ENCODE results near the gene QSOX1. TPM values are rescaled to one million over a fixed set of nuclear protein-coding genes. Genes with fewer than 3 reads are reported as not detected.

The QSOX1 gene
- total RNA-seq, 2 donors from 2014 or later = 82.4 to 168 TPM

- ATAC-seq (ENCODE audit: insufficient number of reproducible peaks, low FRiP score, low read depth) (no peak), DNase-seq (ENCODE audit: low spot score) (no peak)
- Histone ChIP-seq H3K4me3 (no peak overlapping the region), H3K27me3 (replicated peaks; ENCODE audit: insufficient read depth) (no peaks in the 10 kb centered on the region), H3K36me3 (peaks cover 6% of the 10 kb centered on the region), H3K4me1 (ENCODE audit: control insufficient read depth in 1 of 2, low read depth in 2 of 2) (no peaks in the 10 kb centered on the region), H3K27ac (no peak overlapping the region), H3K9me3 (no peaks in the 10 kb centered on the region)
- TF ChIP-seq, protein P1, sequence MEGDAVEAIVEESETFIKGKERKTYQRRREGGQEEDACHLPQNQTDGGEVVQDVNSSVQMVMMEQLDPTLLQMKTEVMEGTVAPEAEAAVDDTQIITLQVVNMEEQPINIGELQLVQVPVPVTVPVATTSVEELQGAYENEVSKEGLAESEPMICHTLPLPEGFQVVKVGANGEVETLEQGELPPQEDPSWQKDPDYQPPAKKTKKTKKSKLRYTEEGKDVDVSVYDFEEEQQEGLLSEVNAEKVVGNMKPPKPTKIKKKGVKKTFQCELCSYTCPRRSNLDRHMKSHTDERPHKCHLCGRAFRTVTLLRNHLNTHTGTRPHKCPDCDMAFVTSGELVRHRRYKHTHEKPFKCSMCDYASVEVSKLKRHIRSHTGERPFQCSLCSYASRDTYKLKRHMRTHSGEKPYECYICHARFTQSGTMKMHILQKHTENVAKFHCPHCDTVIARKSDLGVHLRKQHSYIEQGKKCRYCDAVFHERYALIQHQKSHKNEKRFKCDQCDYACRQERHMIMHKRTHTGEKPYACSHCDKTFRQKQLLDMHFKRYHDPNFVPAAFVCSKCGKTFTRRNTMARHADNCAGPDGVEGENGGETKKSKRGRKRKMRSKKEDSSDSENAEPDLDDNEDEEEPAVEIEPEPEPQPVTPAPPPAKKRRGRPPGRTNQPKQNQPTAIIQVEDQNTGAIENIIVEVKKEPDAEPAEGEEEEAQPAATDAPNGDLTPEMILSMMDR (IDR thresholded peaks at IDR 0.05) = no peak
These were observed 37.5 kb upstream of the QSOX1 start for GRCh38 chr1:180116964-180117763.

DNA sequence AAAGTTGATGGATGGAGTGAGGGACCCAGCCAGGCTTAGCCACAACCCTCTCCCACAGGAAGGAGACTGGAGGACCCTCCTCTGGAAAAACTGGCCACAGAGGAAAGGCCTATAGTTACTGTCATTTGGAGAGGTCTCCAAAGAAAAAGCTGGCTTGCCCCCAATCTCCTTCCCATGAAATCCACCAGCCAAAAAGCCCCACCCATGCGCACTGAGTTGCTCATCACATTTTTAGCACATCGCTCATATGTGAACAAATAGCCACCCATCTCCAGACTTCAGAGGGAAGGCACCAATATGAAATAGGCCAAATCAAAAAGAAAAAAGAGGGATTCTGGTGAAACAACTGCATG lies 36.9 kb upstream of the QSOX1 start:
- DNase-seq (ENCODE audit: low spot score) = no peak

GRCh38 chr1:180119837-180120236 lies 34.8 kb upstream of the QSOX1 start:
- Histone ChIP-seq H3K27ac (no peak overlapping the region), H3K4me1 (ENCODE audit: control insufficient read depth in 1 of 2, low read depth in 2 of 2) (no peaks in the 10 kb centered on the region), H3K9me3 (no peaks in the 10 kb centered on the region), H3K36me3 (peaks cover 6% of the 10 kb centered on the region), H3K27me3 (replicated peaks; ENCODE audit: insufficient read depth) (no peaks in the 10 kb centered on the region), H3K4me3 (no peak overlapping the region)
- TF ChIP-seq, protein P1 (IDR thresholded peaks at IDR 0.05) = no peak
- DNase-seq (ENCODE audit: low spot score) = no peak
- no peak for ATAC-seq (ENCODE audit: insufficient number of reproducible peaks, low FRiP score, low read depth)

More for the DNA sequence above, 36.9 kb upstream of the QSOX1 start:
- Histone ChIP-seq H3K4me3 (no peak overlapping the region), H3K27me3 (replicated peaks; ENCODE audit: insufficient read depth) (no peaks in the 10 kb centered on the region), H3K36me3 (peaks cover 6% of the 10 kb centered on the region), H3K27ac (no peak overlapping the region), H3K9me3 (no peaks in the 10 kb centered on the region), H3K4me1 (ENCODE audit: control insufficient read depth in 1 of 2, low read depth in 2 of 2) (no peaks in the 10 kb centered on the region)
- TF ChIP-seq, protein P1 (IDR thresholded peaks at IDR 0.05) = no peak
- ATAC-seq (ENCODE audit: insufficient number of reproducible peaks, low FRiP score, low read depth) = no peak

DNA sequence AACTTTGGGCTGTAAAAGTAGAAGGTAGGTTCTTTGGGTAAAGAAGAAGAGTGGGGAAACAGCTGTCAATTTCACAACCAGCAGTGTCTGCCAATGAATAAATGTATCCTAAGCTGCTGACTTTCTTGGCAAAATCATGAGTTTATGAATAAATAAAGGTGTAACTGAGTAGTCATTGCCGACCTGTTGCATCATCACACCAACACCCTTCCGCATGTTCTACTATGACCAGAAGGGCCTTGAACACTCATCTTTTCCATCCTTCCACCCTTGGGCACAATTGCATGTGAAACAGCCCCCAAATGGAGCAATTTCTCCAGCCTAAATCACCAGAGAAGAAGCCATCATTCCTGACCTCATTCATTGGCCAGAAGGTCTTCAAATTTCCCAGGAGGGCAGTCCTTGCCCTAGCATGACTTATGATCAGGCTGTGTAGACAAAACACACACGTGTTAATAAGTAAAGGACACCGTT lies 31.2 kb upstream of the QSOX1 start:
- Histone ChIP-seq H3K36me3 (no peaks in the 10 kb centered on the region), H3K4me3 (no peak overlapping the region), H3K9me3 (no peaks in the 10 kb centered on the region), H3K4me1 (ENCODE audit: control insufficient read depth in 1 of 2, low read depth in 2 of 2) (no peaks in the 10 kb centered on the region), H3K27me3 (replicated peaks; ENCODE audit: insufficient read depth) (no peaks in the 10 kb centered on the region), H3K27ac (no peak overlapping the region)
- ATAC-seq (ENCODE audit: insufficient number of reproducible peaks, low FRiP score, low read depth) = no peak
- DNase-seq (ENCODE audit: low spot score) = no peak
- TF ChIP-seq, protein P1 (IDR thresholded peaks at IDR 0.05) = no peak

DNA sequence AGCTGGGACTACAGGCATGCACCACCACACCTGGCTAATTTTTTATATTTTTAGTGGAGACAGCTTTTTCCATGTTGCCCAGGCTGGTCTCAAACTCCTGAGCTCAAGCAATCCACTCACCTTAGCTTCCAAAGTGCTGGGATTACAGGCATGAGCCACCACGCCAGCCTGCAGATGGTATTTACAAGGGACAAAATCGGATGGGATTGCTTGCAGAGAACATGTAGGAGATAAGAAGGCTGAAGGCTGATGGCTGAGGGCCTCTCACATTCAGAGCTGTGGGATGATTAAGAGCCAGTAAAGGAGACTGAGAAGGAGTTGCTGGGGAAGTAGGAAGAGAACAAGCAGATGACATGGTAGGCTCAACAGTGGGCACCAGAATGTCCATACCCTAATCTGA lies 24.0 kb upstream of the QSOX1 start:
- Histone ChIP-seq H3K4me1 (ENCODE audit: control insufficient read depth in 1 of 2, low read depth in 2 of 2) (no peaks in the 10 kb centered on the region), H3K27me3 (replicated peaks; ENCODE audit: insufficient read depth) (no peaks in the 10 kb centered on the region), H3K9me3 (no peaks in the 10 kb centered on the region), H3K27ac (no peak overlapping the region), H3K4me3 (no peak overlapping the region), H3K36me3 (no peaks in the 10 kb centered on the region)
- TF ChIP-seq, protein P1 (IDR thresholded peaks at IDR 0.05) = no peak
- DNase-seq (ENCODE audit: low spot score) (no peak), ATAC-seq (ENCODE audit: insufficient number of reproducible peaks, low FRiP score, low read depth) (no peak)
